Heart right ventricle (tissue), 16 donors: ENCODE results near the gene SUSD3. TPM values are rescaled to one million over a fixed set of nuclear protein-coding genes. Genes with fewer than 3 reads are reported as not detected.

Source experiments
- ATAC-seq, 8 donors: fragments of 200-7000 bp; cut with Tn5 transposase; one replicate each; pipeline ENCODE4 v1.9.1; 2020; ENCODE audit warnings: mild to moderate bottlenecking in 8 of 8, moderate library complexity in 8 of 8, moderate number of reproducible peaks in 1 of 8
- DNase-seq, 2 donors: peaks; one replicate each; pipeline ENCODE4 v3.0.0-alpha.2; 2020
- H3K27ac ChIP-seq, 10 donors: fragments of 200-600 bp; sonication (generic) in 2 of 10; one replicate each; pipeline versions ENCODE4 v1.5.0 to v1.8.0; 2020 to 2022; ENCODE audit warnings: mild to moderate bottlenecking in 3 of 10
- H3K27me3 ChIP-seq, 7 donors: fragments of 200-600 bp; one replicate each; pipeline ENCODE4 v1.8.0; 2021 to 2022; ENCODE audit warnings: mild to moderate bottlenecking in 2 of 7
- H3K36me3 ChIP-seq, 9 donors: fragments of 200-600 bp; sonication (generic) in 1 of 9; one replicate each; pipeline versions ENCODE4 v1.5.0 to v1.8.0; 2020 to 2022; ENCODE audit warnings: mild to moderate bottlenecking in 2 of 9
- H3K4me1 ChIP-seq, 9 donors: fragments of 200-600 bp; sonication (generic) in 1 of 9; one replicate each; pipeline versions ENCODE4 v1.5.0 to v1.8.0; 2020 to 2022; ENCODE audit warnings: mild to moderate bottlenecking in 4 of 9
- H3K4me3 ChIP-seq, 10 donors: fragments of 200-600 bp; sonication (generic) in 2 of 10; one replicate each; pipeline versions ENCODE4 v1.5.0 to v1.8.0; 2020 to 2022; ENCODE audit warnings: mild to moderate bottlenecking in 7 of 10, moderate library complexity in 2 of 10
- H3K9me3 ChIP-seq, 11 donors: fragments of 200-600 bp in 10 of 11; sonication (generic) in 2 of 11; one replicate each; pipeline versions ENCODE4 v1.5.0 to v1.8.0; 2013 to 2022; ENCODE audit warnings: mild to moderate bottlenecking in 2 of 11, control low read depth in 1 of 11, moderate library complexity in 1 of 11
- CTCF ChIP-seq, 9 donors: fragments of 200-600 bp; sonication (generic) in 2 of 9; IDR thresholded peaks; one replicate each; pipeline versions ENCODE4 v1.5.0 to v1.8.0; 2021 to 2022; ENCODE audit warnings: antibody characterized with exemption in 9 of 9, mild to moderate bottlenecking in 5 of 9, moderate library complexity in 1 of 9
- WGBS, 2 donors: extraction: QIAGEN DNeasy Blood & Tissue Kit; methylation state at CpG; one replicate each; pipeline ENCODE4 v1.1.7; 2013; ENCODE audit warnings: inconsistent platforms in 1 of 2; 5-methylcytosine and 5-hydroxymethylcytosine counted together
- intact Hi-C, 10 donors: fragments of 100-400 bp; cut with DNase I; formaldehyde crosslinking; loops; one replicate each; pipeline versions ENCODE4 v1.11.1 to v1.14.2; 2022
- polyA plus RNA-seq, 2 donors: library from polyadenylated mRNA; stranded (reverse); fragments of 200-250 nt; gene quantifications; one replicate each; pipeline ENCODE4 v1.2.3, GENCODE V29; 2013
- total RNA-seq, 10 donors: library from RNA; stranded (reverse); fragmentation: NEBNext Ultra II Directional in 3 of 10; extraction: Animal tissue kit (Norgen Biotek cat#: 25700) in 3 of 10; gene quantifications; one replicate each; pipeline versions ENCODE4 v1.2.1 to v1.2.4, GENCODE V29; 2021 to 2023
- donor health status: Arrhythmogenic right ventricular cardiomyopathy.
- donor health status: ischemic (EF 13 %, LVEDD 7.1; RV severe dilation, severe dysfunction).
- donor health status: healthy with polysubstance abuse.
- donor health status: DM: no; HTN: yes; CAD: no.
- donor health status: DM: no; HTN: no; CAD: no.
- donor health status: ischemic (EF 25% LVEDD 6.9; RV normal size, moderate dysfunction).
- donor health status: ischemic (EF 25% LVEDD 5.7; RV mildly dilated, moderate dysfunction).
- donor health status: healthy.
- donor health status: DM: yes; HTN: yes; CAD: no.
- donor health status: Ischemic cardiomyopathy.
- donor health status: ischemic (EF 35%, LVEDD 5.7; RV mildly dilated, moderate dysfunction).
- donor health status: nonischemic (EF 11% LVEDD 7.7; RV severe dilation, severe dysfunction).
- donor health status: DM: yes; HTN: yes; CAD: no.
- donor health status: PGD.
- donor health status: ischemic (EF 29% LVEDD 5.4; RV normal size, mild dysfunction).
- donor health status: nonischemic (EF 23%, LVEDD 6.1; RV moderate dilation, normal function).

The SUSD3 gene
- total and polyA plus RNA-seq, 12 donors: 0.40 to 2.1 (median 0.79) TPM; not detected in 1

GRCh38 chr9:93017621-93018020 is 40.9 kb upstream of the SUSD3 start:
- H3K4me1 ChIP-seq: no peaks in the 10 kb centered on the region
- peaks cover 0 to 98% (median 0%) of the 10 kb centered on the region in 9 donors for H3K36me3 ChIP-seq
- no peak overlapping the region for H3K27ac ChIP-seq
- TF ChIP-seq CTCF (IDR thresholded peaks at IDR 0.05): no peak
- intact Hi-C loops: no loop called here
- H3K27me3 ChIP-seq: peaks cover 0 to 3% (median 0%) of the 10 kb centered on the region in 7 donors
- H3K4me3 ChIP-seq: no peak overlapping the region
- 94 to 95% methylated on average over 9 of the region's 9 CpGs for WGBS, 2 donors
- H3K9me3 ChIP-seq: no peaks in the 10 kb centered on the region
- DNase-seq: no peak
- no peak for ATAC-seq

GRCh38 chr9:93020151-93020550 is 38.4 kb upstream of the SUSD3 start:
- H3K9me3 ChIP-seq: no peaks in the 10 kb centered on the region
- no peak for TF ChIP-seq CTCF (IDR thresholded peaks at IDR 0.05)
- H3K4me3 ChIP-seq: no peak overlapping the region
- peaks cover 0 to 3% (median 0%) of the 10 kb centered on the region in 7 donors for H3K27me3 ChIP-seq
- DNase-seq (no peak), ATAC-seq (no peak)
- WGBS, 2 donors: 92 to 96% methylated on average over 11 of the region's 11 CpGs
- intact Hi-C loops: no loop called here
- no peak overlapping the region for H3K27ac ChIP-seq
- peaks cover 0 to 13% (median 0%) of the 10 kb centered on the region in 9 donors for H3K4me1 ChIP-seq
- peaks cover 0 to 92% (median 0%) of the 10 kb centered on the region in 9 donors for H3K36me3 ChIP-seq

- Histone ChIP-seq H3K27ac (no peak overlapping the region), H3K27me3 (no peaks in the 10 kb centered on the region), H3K4me3 (no peak overlapping the region), H3K36me3 (peaks cover 0 to 90% (median 0%) of the 10 kb centered on the region in 9 donors), H3K9me3 (no peaks in the 10 kb centered on the region), H3K4me1 (peaks cover 0 to 16% (median 0%) of the 10 kb centered on the region in 9 donors)
- TF ChIP-seq CTCF (IDR thresholded peaks at IDR 0.05): peak in 2 of 9 donors; percentile 13 to 23
- ATAC-seq (peak in 1 of 8 donors; percentile 51), DNase-seq (no peak)
- 77 to 78% methylated on average over 27 of the region's 27 CpGs for WGBS, 2 donors
- intact Hi-C loops: no loop called here
Measured at GRCh38 chr9:93020771-93021670, 37.5 kb upstream of the SUSD3 start.

- intact Hi-C loops: no loop called here
- 91 to 96% methylated on average over 9 of the region's 9 CpGs for WGBS, 2 donors
- DNase-seq (no peak), ATAC-seq (peak in 1 of 8 donors; percentile 23)
- TF ChIP-seq CTCF (IDR thresholded peaks at IDR 0.05): no peak
- H3K27ac ChIP-seq: no peak overlapping the region
- H3K4me3 ChIP-seq: no peak overlapping the region
- no peaks in the 10 kb centered on the region for H3K9me3 ChIP-seq
- H3K36me3 ChIP-seq: peaks cover 0 to 87% (median 0%) of the 10 kb centered on the region in 9 donors
- H3K4me1 ChIP-seq: peaks cover 0 to 22% (median 0%) of the 10 kb centered on the region in 9 donors
- no peaks in the 10 kb centered on the region for H3K27me3 ChIP-seq
Measured at GRCh38 chr9:93022066-93022465, 36.4 kb upstream of the SUSD3 start.
